ENCODE measurements around the gene PDF.

Gene PDF

GRCh38 chr16:69338557-69339288 is 8.3 kb upstream of the PDF start:
- Histone ChIP-seq H3K36me3 (ENCODE audit: control insufficient read depth, insufficient read depth, low read length) (peaks cover 10% of the 10 kb centered on the region), H3K27me3 (replicated peaks; ENCODE audit: control insufficient read depth, insufficient read depth, low read length) (no peaks in the 10 kb centered on the region), H3K4me3 (replicated peaks; ENCODE audit: low read depth, low read length) (peak overlapping the region; percentile 97)
- DNase-seq (ENCODE audit: extremely low read depth, insufficient read length): no peak
- no peak for TF ChIP-seq CTCF (IDR thresholded peaks at IDR 0.05; ENCODE audit: insufficient read depth, low read length, poor library complexity, severe bottlenecking)

GRCh38 chr16:69334696-69335095 is 4.3 kb upstream of the PDF start:
- Histone ChIP-seq H3K36me3 (ENCODE audit: control insufficient read depth, insufficient read depth, low read length) (peaks cover 10% of the 10 kb centered on the region), H3K4me3 (replicated peaks; ENCODE audit: low read depth, low read length) (no peak overlapping the region), H3K27me3 (replicated peaks; ENCODE audit: control insufficient read depth, insufficient read depth, low read length) (no peaks in the 10 kb centered on the region)
- TF ChIP-seq CTCF (IDR thresholded peaks at IDR 0.05; ENCODE audit: insufficient read depth, low read length, poor library complexity, severe bottlenecking): no peak
- DNase-seq (ENCODE audit: extremely low read depth, insufficient read length): no peak

- Histone ChIP-seq H3K27me3 (replicated peaks; ENCODE audit: control insufficient read depth, insufficient read depth, low read length) (no peaks in the 10 kb centered on the region), H3K36me3 (ENCODE audit: control insufficient read depth, insufficient read depth, low read length) (peaks cover 20% of the 10 kb centered on the region), H3K4me3 (replicated peaks; ENCODE audit: low read depth, low read length) (peak overlapping the region; percentile 94)
- no peak for TF ChIP-seq CTCF (IDR thresholded peaks at IDR 0.05; ENCODE audit: insufficient read depth, low read length, poor library complexity, severe bottlenecking)
- DNase-seq (ENCODE audit: extremely low read depth, insufficient read length): peak; percentile 40
These were observed 761 bp downstream of the PDF start for GRCh38 chr16:69329369-69330285.

GRCh38 chr16:69328854-69329316 is 1.5 kb downstream of the PDF start:
- no peak for DNase-seq (ENCODE audit: extremely low read depth, insufficient read length)
- TF ChIP-seq CTCF (IDR thresholded peaks at IDR 0.05; ENCODE audit: insufficient read depth, low read length, poor library complexity, severe bottlenecking): no peak
- Histone ChIP-seq H3K27me3 (replicated peaks; ENCODE audit: control insufficient read depth, insufficient read depth, low read length) (no peaks in the 10 kb centered on the region), H3K36me3 (ENCODE audit: control insufficient read depth, insufficient read depth, low read length) (peaks cover 23% of the 10 kb centered on the region), H3K4me3 (replicated peaks; ENCODE audit: low read depth, low read length) (peak overlapping the region; percentile 94)

GRCh38 chr16:69327585-69328310 is 2.6 kb downstream of the PDF start:
- 0 out of 2 replicates have a peak overlapping the region, but pooled peaks have one; percentile 11 for H3K4me3 ChIP-seq (replicated peaks; ENCODE audit: low read depth, low read length)
- H3K27me3 ChIP-seq (replicated peaks; ENCODE audit: control insufficient read depth, insufficient read depth, low read length): no peaks in the 10 kb centered on the region
- peaks cover 30% of the 10 kb centered on the region for H3K36me3 ChIP-seq (ENCODE audit: control insufficient read depth, insufficient read depth, low read length)
- DNase-seq (ENCODE audit: extremely low read depth, insufficient read length): no peak
- TF ChIP-seq CTCF (IDR thresholded peaks at IDR 0.05; ENCODE audit: insufficient read depth, low read length, poor library complexity, severe bottlenecking): no peak

Data from GM06990 (cell line).